HG03175 (cell line): ENCODE measurements around the gene RAD51AP1.

Experiments used
- ATAC-seq: cut with Tn5 transposase; IDR thresholded peaks from one replicate; pipeline ENCODE4 v1.9.1; 2021; ENCODE audit warnings: mild to moderate bottlenecking, moderate library complexity; ENCODE audit not compliant: unreplicated experiment

Gene RAD51AP1

GRCh38 chr12:4589941-4590340, 51.3 kb downstream of the RAD51AP1 start:
- ATAC-seq: no peak

GRCh38 chr12:4591180-4591687, 52.5 kb downstream of the RAD51AP1 start:
- no peak for ATAC-seq

GRCh38 chr12:4595881-4596280, 57.2 kb downstream of the RAD51AP1 start:
- no peak for ATAC-seq

GRCh38 chr12:4603421-4603820, 64.7 kb downstream of the RAD51AP1 start:
- no peak for ATAC-seq

GRCh38 chr12:4603946-4604345, 65.3 kb downstream of the RAD51AP1 start:
- no peak for ATAC-seq

DNA sequence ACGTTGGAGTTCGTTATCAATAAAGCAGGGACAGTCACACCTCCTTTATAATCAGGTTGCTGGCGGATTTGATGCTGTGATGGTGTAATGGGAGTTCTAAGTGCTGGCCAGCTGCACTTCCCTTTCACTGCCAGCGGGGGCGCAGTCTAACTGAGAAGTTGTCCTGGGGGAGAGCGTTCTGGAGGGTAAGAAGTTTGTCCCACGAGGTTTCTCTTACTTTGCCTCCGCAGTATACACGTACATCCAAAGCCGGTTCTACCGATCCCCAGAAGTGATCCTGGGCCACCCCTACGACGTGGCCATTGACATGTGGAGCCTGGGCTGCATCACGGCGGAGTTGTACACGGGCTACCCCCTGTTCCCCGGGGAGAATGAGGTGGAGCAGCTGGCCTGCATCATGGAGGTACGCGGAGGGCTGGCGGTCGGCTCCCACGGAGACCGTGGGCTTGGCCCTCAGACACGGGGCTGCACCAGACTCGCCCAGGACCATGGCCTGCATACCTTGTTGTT, 66.0 kb downstream of the RAD51AP1 start:
- peak; percentile 94 for ATAC-seq

- no peak for ATAC-seq
Observed at GRCh38 chr12:4607056-4607455, 68.4 kb downstream of the RAD51AP1 start.

GRCh38 chr12:4609071-4609470, 70.4 kb downstream of the RAD51AP1 start:
- ATAC-seq: no peak
